Measurements from ENCODE around the gene EBF4.

Gene EBF4

DNA sequence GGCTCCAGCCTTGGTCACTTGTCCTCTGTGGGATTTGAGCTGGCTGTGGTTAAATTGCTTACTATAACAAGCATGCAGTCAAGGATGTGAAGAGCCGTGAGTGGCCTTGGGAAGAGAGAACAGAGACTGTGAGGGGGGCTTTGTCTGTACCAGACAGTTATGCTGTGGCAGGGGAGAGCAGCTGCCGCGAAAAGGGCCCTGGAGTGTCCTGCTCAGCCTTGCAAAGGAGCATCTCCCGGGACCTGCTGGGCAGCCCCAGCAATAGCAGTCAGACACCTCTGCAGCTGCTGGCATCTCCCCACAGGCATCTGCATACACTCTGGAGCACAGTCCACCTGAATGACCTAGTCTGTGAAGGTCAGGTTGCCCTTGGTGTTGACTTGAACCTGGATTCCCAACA, 6.3 kb downstream of the EBF4 start:
- Histone ChIP-seq H3K4me1 (peaks cover 0 to 5% (median 2%) of the 10 kb centered on the region in 4 donors), H3K27ac (no peak overlapping the region), H3K9me3 (no peaks in the 10 kb centered on the region), H3K27me3 (peaks cover 0 to 11% of the 10 kb centered on the region in 2 donors), H3K4me3 (no peak overlapping the region), H3K36me3 (no peaks in the 10 kb centered on the region)
- intact Hi-C loops (cut with DNase I; ENCODE audit: low total_unique reads), result loop anchor here (10.0 kb wide), 2 partner anchors 136 to 176 kb away; partner anchors contain the start of gene PTPRA
- TF ChIP-seq, protein P1, sequence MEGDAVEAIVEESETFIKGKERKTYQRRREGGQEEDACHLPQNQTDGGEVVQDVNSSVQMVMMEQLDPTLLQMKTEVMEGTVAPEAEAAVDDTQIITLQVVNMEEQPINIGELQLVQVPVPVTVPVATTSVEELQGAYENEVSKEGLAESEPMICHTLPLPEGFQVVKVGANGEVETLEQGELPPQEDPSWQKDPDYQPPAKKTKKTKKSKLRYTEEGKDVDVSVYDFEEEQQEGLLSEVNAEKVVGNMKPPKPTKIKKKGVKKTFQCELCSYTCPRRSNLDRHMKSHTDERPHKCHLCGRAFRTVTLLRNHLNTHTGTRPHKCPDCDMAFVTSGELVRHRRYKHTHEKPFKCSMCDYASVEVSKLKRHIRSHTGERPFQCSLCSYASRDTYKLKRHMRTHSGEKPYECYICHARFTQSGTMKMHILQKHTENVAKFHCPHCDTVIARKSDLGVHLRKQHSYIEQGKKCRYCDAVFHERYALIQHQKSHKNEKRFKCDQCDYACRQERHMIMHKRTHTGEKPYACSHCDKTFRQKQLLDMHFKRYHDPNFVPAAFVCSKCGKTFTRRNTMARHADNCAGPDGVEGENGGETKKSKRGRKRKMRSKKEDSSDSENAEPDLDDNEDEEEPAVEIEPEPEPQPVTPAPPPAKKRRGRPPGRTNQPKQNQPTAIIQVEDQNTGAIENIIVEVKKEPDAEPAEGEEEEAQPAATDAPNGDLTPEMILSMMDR (IDR thresholded peaks at IDR 0.05), result no peak
- DNase-seq, result peak in 1 of 2 donors; percentile 48

DNA sequence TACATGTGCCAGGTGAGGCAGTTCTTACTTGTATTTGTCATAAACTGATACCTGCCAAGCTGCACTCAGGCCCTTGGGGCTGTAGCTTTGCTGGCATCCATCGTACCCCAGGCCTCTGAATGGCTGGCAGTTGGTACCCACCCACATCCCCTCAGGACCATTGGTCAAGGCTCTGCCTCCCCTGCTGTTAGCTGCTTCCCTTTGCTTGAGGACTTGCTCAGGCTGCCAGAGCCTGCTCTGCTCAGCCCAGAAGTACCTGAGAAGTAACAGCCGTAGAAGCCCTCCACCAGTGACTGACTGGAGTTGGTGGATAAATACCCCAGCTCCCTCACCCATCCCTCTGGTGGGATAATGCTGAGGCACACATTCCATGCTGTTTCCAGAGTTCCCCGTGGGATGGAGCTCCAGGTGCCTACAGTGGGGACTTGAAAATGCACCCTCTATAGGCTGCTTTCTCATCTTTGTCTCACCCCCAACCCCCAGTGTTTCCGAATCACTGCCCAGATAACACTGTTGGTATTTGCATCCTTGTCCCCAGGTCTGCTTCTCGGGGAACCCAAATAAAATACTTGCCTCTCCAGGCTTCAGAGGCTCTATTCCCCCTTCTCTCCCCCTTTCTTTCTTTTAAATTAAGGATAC, 7.3 kb downstream of the EBF4 start:
- DNase-seq, result no peak
- no peak overlapping the region for H3K27ac ChIP-seq
- H3K4me3 ChIP-seq, result no peak overlapping the region
- H3K9me3 ChIP-seq, result no peaks in the 10 kb centered on the region
- H3K4me1 ChIP-seq, result no peaks in the 10 kb centered on the region
- intact Hi-C loops (cut with DNase I; ENCODE audit: low total_unique reads), result loop anchor here (10.0 kb wide), 2 partner anchors 135 to 175 kb away; partner anchors contain the start of gene PTPRA
- H3K27me3 ChIP-seq, result peaks cover 0 to 3% of the 10 kb centered on the region in 2 donors
- H3K36me3 ChIP-seq, result no peaks in the 10 kb centered on the region
- TF ChIP-seq, protein P1 (IDR thresholded peaks at IDR 0.05), result no peak

DNA sequence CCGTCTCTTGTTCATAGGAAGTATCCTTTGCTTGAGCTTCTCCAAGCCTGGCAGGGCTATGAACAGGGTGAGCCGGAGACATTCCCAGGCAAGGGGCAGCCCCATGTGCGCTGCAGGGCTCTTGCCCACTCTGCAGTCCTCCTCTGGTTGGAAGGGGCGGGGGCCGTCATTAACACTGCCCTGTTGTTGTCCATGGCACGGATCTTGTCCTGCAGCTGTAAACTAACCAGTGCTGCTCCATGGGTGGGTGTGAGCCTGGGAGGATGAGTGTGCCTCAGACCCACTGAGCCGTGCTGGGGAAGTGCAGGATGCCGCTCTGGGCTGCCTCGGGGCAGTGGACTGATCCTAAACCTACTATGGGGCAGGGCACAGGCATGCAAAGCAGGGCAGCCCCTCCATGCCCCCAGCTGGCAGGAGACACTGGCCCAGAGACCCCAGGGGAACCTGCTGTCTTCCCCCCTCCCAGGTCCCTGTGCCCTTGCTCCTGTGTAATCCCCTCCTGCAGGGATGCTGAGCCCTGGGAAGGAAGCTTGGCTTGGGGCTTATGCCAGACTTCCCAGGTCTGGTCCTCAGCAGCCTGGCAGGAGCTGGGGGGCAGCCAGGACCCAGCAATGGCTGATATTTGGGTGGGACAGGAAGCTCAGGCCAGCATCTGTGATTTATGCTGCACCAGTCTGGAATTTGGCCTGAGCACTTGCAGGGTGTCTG, 8.5 kb downstream of the EBF4 start:
- TF ChIP-seq, protein P1 (IDR thresholded peaks at IDR 0.05), result no peak
- Histone ChIP-seq H3K27me3 (no peaks in the 10 kb centered on the region), H3K9me3 (no peaks in the 10 kb centered on the region), H3K4me1 (no peaks in the 10 kb centered on the region), H3K27ac (no peak overlapping the region), H3K4me3 (no peak overlapping the region), H3K36me3 (peaks cover 0 to 3% (median 0%) of the 10 kb centered on the region in 3 donors)
- intact Hi-C loops (cut with DNase I; ENCODE audit: low total_unique reads), result no loop called here
- no peak for DNase-seq

DNA sequence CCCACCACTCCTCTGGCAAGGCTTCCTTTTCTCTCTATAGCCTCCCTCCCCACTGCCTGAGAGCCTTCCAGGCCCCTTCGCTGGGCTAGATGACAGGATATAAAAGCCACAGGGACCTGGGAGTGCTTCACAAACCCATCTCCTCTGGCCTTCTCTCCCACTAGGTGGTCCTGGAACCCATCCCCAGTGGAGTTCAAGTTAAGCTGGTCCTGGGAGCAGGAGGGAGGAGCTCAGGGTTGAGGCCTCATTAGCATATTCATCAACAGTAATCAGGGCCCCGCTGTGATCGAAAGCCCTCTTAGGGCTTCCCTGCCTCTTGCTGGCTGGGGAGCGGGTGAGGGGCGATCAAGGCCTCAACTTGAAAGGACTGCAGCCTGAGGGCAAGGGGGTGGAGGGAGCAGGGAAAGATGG, 9.1 kb downstream of the EBF4 start:
- Histone ChIP-seq H3K4me1 (no peaks in the 10 kb centered on the region), H3K27me3 (no peaks in the 10 kb centered on the region), H3K36me3 (peaks cover 0 to 4% (median 0%) of the 10 kb centered on the region in 3 donors), H3K27ac (no peak overlapping the region), H3K9me3 (no peaks in the 10 kb centered on the region), H3K4me3 (no peak overlapping the region)
- DNase-seq, result no peak
- intact Hi-C loops (cut with DNase I; ENCODE audit: low total_unique reads), result no loop called here
- TF ChIP-seq, protein P1 (IDR thresholded peaks at IDR 0.05), result no peak

DNA sequence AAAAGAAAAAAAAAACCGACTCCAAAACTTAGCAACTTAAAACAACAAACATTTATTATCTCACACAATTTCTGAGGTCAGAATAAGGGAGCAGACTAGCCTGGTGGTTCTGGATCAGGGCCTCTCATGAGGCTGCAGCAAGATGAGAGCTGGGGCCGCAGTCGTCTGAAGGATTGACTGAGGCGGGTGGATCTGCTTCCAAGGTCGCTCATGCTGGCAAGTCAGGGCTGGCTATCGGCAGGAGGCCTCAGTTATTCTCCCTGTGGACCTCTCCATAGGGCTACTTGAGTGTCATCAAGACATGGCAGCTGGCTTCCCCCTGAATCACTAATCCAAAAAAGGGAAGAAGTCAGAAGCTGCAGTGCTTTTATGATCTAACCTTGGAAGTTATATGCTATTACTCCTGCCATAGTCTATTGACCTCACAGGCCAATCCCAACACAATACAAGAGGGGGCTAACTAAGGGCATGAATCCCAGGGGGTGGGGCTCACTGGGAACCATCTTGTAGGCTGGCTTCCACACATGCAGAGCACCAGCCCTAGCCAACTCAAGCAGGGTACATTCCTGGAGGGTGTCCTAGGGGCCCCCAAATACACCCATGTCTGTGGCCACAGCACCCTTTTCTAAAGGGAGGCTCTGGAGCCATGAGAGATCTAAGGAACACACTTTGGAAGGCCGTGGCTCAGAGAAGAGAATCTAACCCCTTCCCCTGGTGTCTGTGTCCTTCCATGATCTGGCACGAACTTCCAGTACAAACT, 11.3 kb downstream of the EBF4 start:
- Histone ChIP-seq H3K36me3 (peaks cover 0 to 14% (median 0%) of the 10 kb centered on the region in 3 donors), H3K9me3 (no peaks in the 10 kb centered on the region), H3K4me1 (no peaks in the 10 kb centered on the region), H3K27me3 (no peaks in the 10 kb centered on the region), H3K27ac (no peak overlapping the region), H3K4me3 (no peak overlapping the region)
- DNase-seq, result no peak
- TF ChIP-seq, protein P1 (IDR thresholded peaks at IDR 0.05), result no peak
- intact Hi-C loops (cut with DNase I; ENCODE audit: low total_unique reads), result no loop called here
